ENCODE data around the gene ZNF618. TPM values are rescaled to one million over a fixed set of nuclear protein-coding genes. Genes with fewer than 3 reads are reported as not detected.

ZNF618 gene
- total RNA-seq, 1 experiment from 2014 or later = 1.8 TPM

- DNase-seq (ENCODE audit: low read depth, low spot score) = no peak
- Histone ChIP-seq H3K4me1 (ENCODE audit: control insufficient read depth, insufficient read depth, low read length) (no peaks in the 10 kb centered on the region), H3K9me3 (ENCODE audit: control insufficient read depth, insufficient read depth, low read depth, low read length) (no peaks in the 10 kb centered on the region), H3K36me3 (ENCODE audit: control insufficient read depth, insufficient read depth, low read length) (no peaks in the 10 kb centered on the region), H3K27me3 (ENCODE audit: control insufficient read depth, insufficient read depth, low read length) (no peaks in the 10 kb centered on the region), H3K27ac (ENCODE audit: low read length) (no peak overlapping the region), H3K4me3 (ENCODE audit: low read depth in 2 of 2, low read length in 2 of 2) (no peak overlapping the region)
- no peak for TF ChIP-seq TCF7L2 (IDR thresholded peaks at IDR 0.05; ENCODE audit: low read depth, low read length)
- TF ChIP-seq CTCF (IDR thresholded peaks at IDR 0.05) = no peak
- no peak for TF ChIP-seq SIN3A (IDR thresholded peaks at IDR 0.05; ENCODE audit: borderline replicate concordance, insufficient read depth, low read depth, low read length)
- TF ChIP-seq POLR2AphosphoS5 (IDR thresholded peaks at IDR 0.05; ENCODE audit: low read depth, low read length) = no peak
- no peak for TF ChIP-seq REST (IDR thresholded peaks at IDR 0.05; ENCODE audit: insufficient read depth in 1 of 2, low read depth in 2 of 2, low read length in 1 of 2)
- ATAC-seq = no peak
- CTCF ChIA-PET = no interaction called here
- in situ Hi-C loops (cut with HindIII; ENCODE audit: low pct_unique_long_range_greater_than_20kb, low sequenced_read_pairs) = no loop called here
- no TSS peak for BruUV-seq (replicated peaks)
- POLR2A ChIA-PET = no interaction called here
- intact Hi-C loops (cut with micrococcal nuclease; ENCODE audit: unreplicated experiment) = no loop called here
Observed at GRCh38 chr9:113966394-113966793, 90.3 kb downstream of the ZNF618 start.

- in situ Hi-C loops (cut with HindIII; ENCODE audit: low pct_unique_long_range_greater_than_20kb, low sequenced_read_pairs) (no loop called here), intact Hi-C loops (cut with micrococcal nuclease; ENCODE audit: unreplicated experiment) (no loop called here)
- BruUV-seq (replicated peaks) = no TSS peak
- TF ChIP-seq REST (IDR thresholded peaks at IDR 0.05; ENCODE audit: insufficient read depth in 1 of 2, low read depth in 2 of 2, low read length in 1 of 2) = no peak
- TF ChIP-seq CTCF (IDR thresholded peaks at IDR 0.05) = no peak
- no peak for TF ChIP-seq SIN3A (IDR thresholded peaks at IDR 0.05; ENCODE audit: borderline replicate concordance, insufficient read depth, low read depth, low read length)
- TF ChIP-seq TCF7L2 (IDR thresholded peaks at IDR 0.05; ENCODE audit: low read depth, low read length) = no peak
- no peak for TF ChIP-seq POLR2AphosphoS5 (IDR thresholded peaks at IDR 0.05; ENCODE audit: low read depth, low read length)
- Histone ChIP-seq H3K4me3 (ENCODE audit: low read depth in 2 of 2, low read length in 2 of 2) (no peak overlapping the region), H3K36me3 (ENCODE audit: control insufficient read depth, insufficient read depth, low read length) (no peaks in the 10 kb centered on the region), H3K4me1 (ENCODE audit: control insufficient read depth, insufficient read depth, low read length) (no peaks in the 10 kb centered on the region), H3K27me3 (ENCODE audit: control insufficient read depth, insufficient read depth, low read length) (no peaks in the 10 kb centered on the region), H3K9me3 (ENCODE audit: control insufficient read depth, insufficient read depth, low read depth, low read length) (no peaks in the 10 kb centered on the region), H3K27ac (ENCODE audit: low read length) (no peak overlapping the region)
- ATAC-seq (no peak), DNase-seq (ENCODE audit: low read depth, low spot score) (no peak)
- CTCF ChIA-PET = no interaction called here
- POLR2A ChIA-PET = no interaction called here
Observed at GRCh38 chr9:113967380-113967779, 91.3 kb downstream of the ZNF618 start.

Measured in Panc1 (cell line).